ENCODE measurements around the gene L3MBTL4.

The L3MBTL4 gene

DNA sequence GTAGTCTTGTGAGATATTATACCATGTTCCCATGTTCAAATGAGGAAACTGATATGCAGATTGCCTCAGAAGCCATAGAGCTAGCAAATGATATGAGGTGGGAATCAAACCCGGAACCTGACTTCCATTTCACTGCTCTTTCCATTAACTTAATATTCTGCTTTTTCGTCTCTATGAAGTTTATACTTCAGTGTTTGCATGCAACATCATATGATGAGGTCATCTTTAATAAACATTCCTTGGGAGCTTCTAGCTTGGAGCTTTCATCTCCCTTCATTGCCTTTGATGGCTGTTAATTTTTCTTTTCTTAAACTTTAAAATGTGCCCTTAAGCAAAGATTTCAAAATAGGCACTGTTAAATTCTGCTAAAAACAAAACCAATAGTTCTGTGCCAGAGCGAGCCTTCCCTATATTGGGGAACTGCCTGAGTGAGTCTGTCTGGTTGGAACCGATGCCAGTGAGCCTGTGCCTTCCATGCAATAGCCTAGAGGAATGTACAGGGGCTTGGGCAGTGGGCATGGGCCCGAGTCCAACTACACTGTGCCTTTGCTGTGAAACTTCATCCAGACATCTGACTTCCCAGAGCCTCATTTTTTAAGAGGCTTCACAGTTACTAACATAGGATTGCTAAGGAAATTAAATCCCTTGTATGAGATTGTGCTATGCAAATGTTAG is 428.3 kb downstream of the L3MBTL4 start:
- DNase-seq (ENCODE audit: low read depth), result no peak

GRCh38 chr18:5984245-5984644 is 430.5 kb downstream of the L3MBTL4 start:
- no peak for DNase-seq (ENCODE audit: low read depth)

DNA sequence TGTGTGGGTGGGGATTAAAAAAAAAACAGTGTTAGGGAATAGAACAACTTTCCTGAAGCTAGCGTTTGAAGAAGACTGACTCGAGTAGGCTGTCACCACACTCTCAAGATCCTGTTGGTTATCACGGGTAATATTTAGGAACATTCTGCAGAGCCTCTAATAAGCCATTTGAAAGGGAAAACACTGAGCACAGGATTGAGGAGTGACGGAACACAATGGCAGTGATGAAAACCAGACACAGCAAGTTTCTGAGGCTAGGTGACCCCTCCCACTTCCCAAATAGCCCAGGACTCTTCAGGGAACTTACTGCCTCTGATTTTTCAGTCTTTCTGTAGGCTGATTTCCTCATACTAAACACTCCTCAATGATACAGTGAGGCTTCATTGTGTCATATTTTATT is 431.2 kb downstream of the L3MBTL4 start:
- no peak for DNase-seq (ENCODE audit: low read depth)

- no peak for DNase-seq (ENCODE audit: low read depth)
These were observed 432.4 kb downstream of the L3MBTL4 start for GRCh38 chr18:5982332-5982731.

DNA sequence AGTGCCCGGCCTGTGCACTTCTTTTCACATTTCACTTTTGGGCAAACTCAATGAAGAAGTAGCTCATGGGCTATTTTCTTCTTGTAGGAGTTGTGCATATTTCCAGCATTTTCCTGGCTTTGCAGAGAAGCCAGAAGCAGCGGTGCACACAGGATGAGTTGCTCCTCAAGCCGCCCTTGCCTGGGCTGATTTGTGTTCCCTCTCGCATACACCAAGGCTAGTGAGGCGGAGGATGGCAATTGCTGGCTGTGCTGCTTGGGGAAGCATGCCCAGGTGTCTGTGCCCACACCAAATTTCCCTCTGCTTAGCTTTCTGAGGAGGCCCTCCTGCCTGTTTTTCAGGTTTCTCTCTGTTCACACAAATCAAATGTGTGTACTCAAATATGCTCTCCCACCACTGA is 434.0 kb downstream of the L3MBTL4 start:
- DNase-seq (ENCODE audit: low read depth), result no peak

- no peak for DNase-seq (ENCODE audit: low read depth)
These were observed 434.7 kb downstream of the L3MBTL4 start for GRCh38 chr18:5979971-5980457.

- DNase-seq (ENCODE audit: low read depth), result no peak
These were observed 435.4 kb downstream of the L3MBTL4 start for GRCh38 chr18:5979176-5979888.

DNA sequence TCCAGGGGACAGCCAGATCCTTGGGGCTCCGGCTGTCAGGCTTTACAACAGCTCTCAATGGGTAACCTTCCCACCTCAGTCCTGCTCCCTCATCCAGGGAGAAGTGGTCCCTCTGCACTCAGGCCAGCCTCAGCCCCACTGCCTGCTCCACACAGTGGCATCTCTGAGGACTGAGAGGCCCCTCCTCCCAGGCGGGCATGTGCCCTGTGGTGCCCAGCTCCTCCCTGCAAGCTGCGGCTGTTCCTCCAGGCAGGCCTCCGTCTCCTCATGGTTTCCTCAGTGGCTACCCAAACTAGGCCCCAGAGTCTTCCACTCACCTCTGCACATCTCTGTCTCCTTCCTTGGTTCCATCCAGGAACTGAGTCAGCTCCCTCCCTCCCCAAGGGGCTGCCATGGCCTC is 437.7 kb downstream of the L3MBTL4 start:
- no peak for DNase-seq (ENCODE audit: low read depth)

DNA sequence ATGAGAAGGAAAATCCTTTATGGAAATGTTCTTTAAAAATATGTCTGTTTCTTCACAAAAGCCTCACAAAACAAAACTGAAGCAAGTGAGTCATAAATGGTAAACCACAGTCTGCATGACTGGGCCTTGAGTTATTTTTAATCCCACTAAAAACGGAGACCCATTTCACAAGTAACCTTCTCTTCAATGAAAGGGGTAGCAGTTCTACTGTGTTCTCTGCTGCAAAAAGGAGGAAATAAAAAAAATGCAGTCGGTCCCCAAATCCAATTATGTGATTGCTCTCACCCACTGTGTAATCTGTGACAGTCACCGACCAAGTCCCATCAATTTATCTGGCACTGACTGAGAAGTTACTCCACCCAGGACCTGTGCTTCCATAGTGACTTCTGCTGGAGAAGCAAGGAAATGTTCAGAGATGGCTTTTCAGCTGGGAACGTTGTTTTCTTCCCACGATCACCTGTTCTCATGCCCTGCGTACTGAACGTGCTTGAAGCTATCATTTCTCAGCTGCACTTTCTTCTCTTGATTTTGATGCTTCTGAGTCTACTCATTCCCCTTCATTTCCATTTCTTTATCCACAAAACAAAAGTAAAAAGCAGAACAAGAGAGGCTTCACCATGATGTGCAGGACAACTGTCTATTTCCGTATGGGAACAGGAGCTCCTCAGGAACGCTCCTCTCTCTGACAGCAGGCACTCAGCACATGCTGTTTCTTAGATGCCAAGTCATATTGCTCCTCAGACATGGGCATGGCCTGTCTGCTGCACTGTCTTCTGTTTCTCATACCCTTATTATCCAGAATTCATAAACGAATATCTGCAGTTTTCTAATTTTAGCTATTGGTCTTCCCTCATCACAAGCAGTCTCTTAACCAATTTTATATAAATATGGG is 439.4 kb downstream of the L3MBTL4 start:
- DNase-seq (ENCODE audit: low read depth), result no peak

DNA sequence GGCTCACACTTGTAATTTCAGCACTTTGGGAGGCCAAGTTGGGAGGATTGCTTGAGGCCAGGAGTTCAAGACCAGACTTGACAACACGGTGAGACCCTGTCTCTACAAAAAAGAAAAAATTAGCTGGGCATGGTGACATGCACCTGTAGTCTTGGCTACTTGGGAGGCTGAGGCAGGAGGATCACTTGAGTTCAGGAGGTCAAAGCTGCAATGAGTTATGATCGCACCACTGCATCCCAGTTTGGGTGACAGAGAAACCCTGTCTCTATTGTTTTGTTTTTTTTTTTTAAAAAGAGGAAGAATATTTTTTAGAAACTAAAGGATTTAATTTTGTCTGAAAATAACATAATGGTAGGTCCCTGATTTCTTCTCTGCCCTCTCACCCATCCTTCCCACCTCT is 440.0 kb downstream of the L3MBTL4 start:
- DNase-seq (ENCODE audit: low read depth), result no peak

GRCh38 chr18:5973099-5973498 is 441.6 kb downstream of the L3MBTL4 start:
- DNase-seq (ENCODE audit: low read depth), result no peak

DNA sequence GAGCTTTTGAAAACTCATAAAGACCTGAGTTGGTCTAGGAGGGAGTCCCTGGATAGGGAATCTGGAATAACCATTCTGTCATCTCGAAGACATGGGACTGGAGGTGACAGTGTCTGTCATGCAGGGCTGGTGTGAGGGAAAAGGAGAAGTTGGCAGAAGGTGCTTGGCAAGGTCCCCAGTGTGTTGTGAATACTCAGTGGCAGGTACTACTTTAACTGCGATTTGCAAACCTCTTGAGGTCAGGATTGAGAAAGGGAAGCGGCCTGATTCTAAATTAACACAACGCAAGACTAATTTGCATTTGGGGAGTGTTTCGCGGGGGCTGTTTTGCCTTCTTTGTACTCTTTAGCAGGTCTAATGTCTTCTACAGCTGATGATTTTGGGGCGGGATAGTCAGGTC is 442.4 kb downstream of the L3MBTL4 start:
- no peak for DNase-seq (ENCODE audit: low read depth)

GRCh38 chr18:5969989-5970403 is 444.7 kb downstream of the L3MBTL4 start:
- no peak for DNase-seq (ENCODE audit: low read depth)

DNA sequence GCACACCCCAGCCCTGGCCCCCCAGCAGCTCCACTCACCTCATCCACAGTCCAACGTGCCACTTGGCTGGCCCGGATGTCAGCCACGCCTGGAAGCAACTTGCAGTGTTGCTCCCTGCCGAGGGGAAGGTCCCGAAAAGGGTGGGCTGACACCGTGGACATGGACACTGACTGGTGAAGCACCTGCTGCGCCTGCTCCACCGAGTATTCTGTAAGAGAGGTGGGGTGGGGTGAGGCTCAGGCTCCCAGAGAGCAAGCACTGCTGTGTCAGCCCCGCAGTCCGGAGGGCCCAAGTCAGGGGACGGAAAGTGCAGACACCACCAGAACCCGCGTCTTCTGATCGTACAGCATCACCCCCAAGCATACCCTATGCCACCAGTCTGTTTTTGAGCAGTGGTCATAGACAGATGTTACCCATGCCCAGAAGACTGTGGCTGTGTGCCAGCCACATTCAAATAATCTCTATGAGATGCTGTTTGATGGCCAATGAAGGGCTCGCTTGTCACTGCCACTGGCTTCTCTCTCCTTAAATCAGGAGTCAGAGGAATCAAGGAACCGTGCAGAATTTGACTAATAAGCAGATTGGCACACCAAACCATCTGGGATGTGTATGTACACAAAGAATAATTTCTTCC is 445.2 kb downstream of the L3MBTL4 start:
- no peak for DNase-seq (ENCODE audit: low read depth)

GRCh38 chr18:5967666-5968065 is 447.0 kb downstream of the L3MBTL4 start:
- no peak for DNase-seq (ENCODE audit: low read depth)

GRCh38 chr18:5967007-5967406 is 447.7 kb downstream of the L3MBTL4 start:
- no peak for DNase-seq (ENCODE audit: low read depth)

DNA sequence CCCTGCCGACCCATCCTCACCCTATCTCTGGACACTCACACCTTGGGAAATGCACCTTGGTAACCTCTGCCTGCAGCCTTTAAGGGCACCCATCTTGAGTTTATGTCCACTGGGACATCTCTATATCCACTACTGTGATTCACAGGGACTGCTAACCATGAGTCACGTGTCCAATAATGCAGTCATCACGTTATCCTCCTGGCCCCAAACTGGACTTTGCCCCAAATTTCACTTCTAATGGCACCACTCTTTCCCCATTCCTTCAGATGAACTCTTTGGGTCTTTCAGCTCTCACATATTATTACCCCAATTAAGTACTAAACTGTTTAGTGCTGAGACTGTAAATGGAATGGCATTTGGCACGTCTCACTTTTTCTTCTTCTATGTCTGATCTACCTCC is 448.2 kb downstream of the L3MBTL4 start:
- no peak for DNase-seq (ENCODE audit: low read depth)

- no peak for DNase-seq (ENCODE audit: low read depth)
These were observed 449.7 kb downstream of the L3MBTL4 start for GRCh38 chr18:5964996-5965395.

- DNase-seq (ENCODE audit: low read depth), result no peak
These were observed 450.1 kb downstream of the L3MBTL4 start for GRCh38 chr18:5964596-5964995.

GRCh38 chr18:5964108-5964507 is 450.6 kb downstream of the L3MBTL4 start:
- DNase-seq (ENCODE audit: low read depth), result no peak

DNA sequence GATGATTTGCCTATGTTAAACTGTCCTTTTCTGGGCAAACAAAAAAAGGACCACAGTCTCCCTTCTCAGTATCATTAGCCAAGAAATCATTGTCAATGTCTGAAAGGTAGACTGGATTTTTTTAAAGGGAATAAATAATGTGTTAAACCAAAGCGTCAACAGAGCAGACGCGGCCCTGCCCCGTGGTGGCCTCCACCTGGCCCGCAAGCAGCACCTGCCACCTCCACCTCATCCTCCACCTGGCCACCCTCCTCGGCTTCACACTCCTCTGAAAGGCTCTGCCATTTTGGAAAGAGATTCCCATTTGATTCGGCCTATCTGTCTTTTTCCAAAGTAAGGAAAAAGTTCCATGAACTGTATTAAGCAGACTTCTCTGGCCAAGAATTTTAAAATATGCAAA is 451.4 kb downstream of the L3MBTL4 start:
- no peak for DNase-seq (ENCODE audit: low read depth)

- DNase-seq (ENCODE audit: low read depth), result no peak
These were observed 452.3 kb downstream of the L3MBTL4 start for GRCh38 chr18:5962362-5962761.
